Measurements from ENCODE around the gene RANBP3L. TPM values are rescaled to one million over a fixed set of nuclear protein-coding genes. Genes with fewer than 3 reads are reported as not detected.

The RANBP3L gene
- total and polyA plus RNA-seq, 2 experiments from 2014 or later, result not detected

GRCh38 chr5:36228505-36228904 lies 73.2 kb downstream of the RANBP3L start (continued):
- TF ChIP-seq REST (IDR thresholded peaks at IDR 0.05; ENCODE audit: unreplicated experiment) (no peak), NANOG (IDR thresholded peaks at IDR 0.05; ENCODE audit: borderline replicate concordance) (no peak), ZNF331 (CRISPR knock-in tag; IDR thresholded peaks at IDR 0.05; ENCODE audit: low read depth) (no peak), EZH2phosphoT487 (IDR thresholded peaks at IDR 0.05; ENCODE audit: unreplicated experiment) (no peak), POLR2AphosphoS5 (IDR thresholded peaks at IDR 0.05; ENCODE audit: low read depth) (no peak), ETS1 (IDR thresholded peaks at IDR 0.05) (no peak)

DNA sequence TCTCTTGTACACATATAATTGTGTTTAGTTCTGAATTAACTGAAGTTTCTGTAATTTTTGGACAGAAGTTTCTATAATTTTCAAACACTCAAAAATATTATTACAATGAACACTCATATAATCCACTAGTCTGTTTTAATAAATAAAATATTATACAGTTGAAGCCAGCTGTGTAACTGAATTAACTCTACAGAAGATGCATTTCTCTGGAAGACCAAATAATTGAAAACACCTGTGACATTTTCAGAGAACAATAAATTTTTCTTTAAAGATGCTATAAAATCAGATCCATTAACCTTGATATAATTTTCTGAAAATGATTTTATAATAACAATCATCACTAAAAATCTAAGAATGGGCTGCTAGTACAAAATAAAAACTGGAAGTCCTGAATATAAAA lies 74.7 kb downstream of the RANBP3L start:
- Histone ChIP-seq H3K4me3 (no peak overlapping the region), H3K36me3 (ENCODE audit: insufficient read depth) (no peaks in the 10 kb centered on the region), H3K27me3 (ENCODE audit: insufficient read depth) (no peaks in the 10 kb centered on the region), H4K20me1 (replicated peaks; ENCODE audit: insufficient read depth) (peaks cover 2% of the 10 kb centered on the region; the same call in 1 of the 2 replicates), H2AFZ (no peak overlapping the region), H3K79me2 (replicated peaks; ENCODE audit: insufficient read depth) (no peaks in the 10 kb centered on the region), H3K27ac (ENCODE audit: low read depth) (no peak overlapping the region), H3K4me1 (ENCODE audit: insufficient read depth) (no peaks in the 10 kb centered on the region), H3K9me2 (ENCODE audit: insufficient read depth) (no peaks in the 10 kb centered on the region), H3K4me2 (no peak overlapping the region), H3F3A (replicated peaks; ENCODE audit: low read depth) (no peaks in the 10 kb centered on the region)
- Mint-ChIP-seq H3K9me3 (no peaks in the 10 kb centered on the region), H3K4me3 (no peak overlapping the region), H3K4me1 (peaks cover 7% of the 10 kb centered on the region; the same call in 2 of the 3 replicates), H3K27me3 (ENCODE audit: insufficient read depth, low read depth, poor library complexity) (no peaks in the 10 kb centered on the region), H3K36me3 (ENCODE audit: low read depth) (no peaks in the 10 kb centered on the region), H3K27ac (no peak overlapping the region)
- DNase-seq (ENCODE audit: low spot score) (no peak), ATAC-seq (no peak)
- TF ChIP-seq STAT1 (IDR thresholded peaks at IDR 0.05; ENCODE audit: unreplicated experiment) (no peak), REST (IDR thresholded peaks at IDR 0.05; ENCODE audit: unreplicated experiment) (no peak), POLR2AphosphoS5 (IDR thresholded peaks at IDR 0.05; ENCODE audit: low read depth) (no peak), EZH2 (IDR thresholded peaks at IDR 0.05; ENCODE audit: low read depth, unreplicated experiment) (no peak), ZNF462 (CRISPR knock-in tag; IDR thresholded peaks at IDR 0.05) (no peak), CREB1 (CRISPR knock-in tag; IDR thresholded peaks at IDR 0.05; ENCODE audit: low read depth) (no peak), NANOG (IDR thresholded peaks at IDR 0.05; ENCODE audit: borderline replicate concordance) (no peak), ZNF331 (CRISPR knock-in tag; IDR thresholded peaks at IDR 0.05; ENCODE audit: low read depth) (no peak)

All from GM23338 (cell line).